Activated naive CD8-positive, alpha-beta T cell treated with anti-CD3 and anti-CD28 coated beads, Interleukin-2, amount 50 U/mL, for 24 hours (primary cell): ENCODE measurements around the gene COL2A1.
A peak's percentile ranks its signal among the peaks of the same experiment; 100 is the strongest.

Experiments
- ATAC-seq: fragments of 150-1000 bp; cut with Tn5 transposase; one replicate; pipeline ENCODE4 v1.10.0; 2021
- DNase-seq: peaks from one replicate; pipeline ENCODE4 v3.0.0; 2021
- H3K27ac Mint-ChIP-seq: one replicate; pipeline ENCODE4 v1.8.0; 2021; ENCODE audit warnings: mild to moderate bottlenecking, mixed read lengths
- H3K27me3 Mint-ChIP-seq: one replicate; pipeline ENCODE4 v1.8.0; 2021; ENCODE audit warnings: mixed read lengths
- H3K36me3 Mint-ChIP-seq: one replicate; pipeline ENCODE4 v1.8.0; 2021; ENCODE audit warnings: low read depth, mixed read lengths
- H3K4me1 Mint-ChIP-seq: one replicate; pipeline ENCODE4 v1.8.0; 2021; ENCODE audit warnings: mixed read lengths
- H3K4me3 Mint-ChIP-seq: one replicate; pipeline ENCODE4 v1.8.0; 2021; ENCODE audit warnings: mild to moderate bottlenecking, moderate library complexity, mixed read lengths
- H3K9me3 Mint-ChIP-seq: one replicate; pipeline ENCODE4 v1.8.0; 2021; ENCODE audit warnings: mixed read lengths

COL2A1 gene

DNA sequence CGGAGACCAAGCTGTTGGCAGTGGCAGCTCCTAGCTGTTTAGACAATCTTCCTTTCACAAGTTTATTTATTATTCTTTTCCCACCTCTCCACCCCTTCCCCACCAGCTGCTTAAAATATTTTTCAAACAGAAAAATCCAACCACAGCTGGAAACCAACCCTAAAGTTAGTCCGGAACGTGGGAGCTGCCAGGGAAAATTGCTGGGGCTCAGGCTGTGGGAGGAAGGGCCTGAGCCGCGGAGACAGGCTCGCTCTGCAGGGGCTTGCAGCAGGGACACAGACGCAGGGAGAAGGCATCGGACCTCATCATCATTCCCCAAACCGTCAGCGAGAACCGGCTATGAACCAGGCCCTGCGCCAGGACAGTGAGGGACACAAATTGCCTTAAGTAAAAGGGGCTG is 56.9 kb downstream of the COL2A1 start:
- DNase-seq (no peak), ATAC-seq (no peak)
- H3K4me3 Mint-ChIP-seq: no peak overlapping the region
- no peaks in the 10 kb centered on the region for H3K9me3 Mint-ChIP-seq
- peaks cover 2% of the 10 kb centered on the region for H3K4me1 Mint-ChIP-seq
- H3K27ac Mint-ChIP-seq: no peak overlapping the region
- H3K27me3 Mint-ChIP-seq: peaks cover 18% of the 10 kb centered on the region
- no peaks in the 10 kb centered on the region for H3K36me3 Mint-ChIP-seq

DNA sequence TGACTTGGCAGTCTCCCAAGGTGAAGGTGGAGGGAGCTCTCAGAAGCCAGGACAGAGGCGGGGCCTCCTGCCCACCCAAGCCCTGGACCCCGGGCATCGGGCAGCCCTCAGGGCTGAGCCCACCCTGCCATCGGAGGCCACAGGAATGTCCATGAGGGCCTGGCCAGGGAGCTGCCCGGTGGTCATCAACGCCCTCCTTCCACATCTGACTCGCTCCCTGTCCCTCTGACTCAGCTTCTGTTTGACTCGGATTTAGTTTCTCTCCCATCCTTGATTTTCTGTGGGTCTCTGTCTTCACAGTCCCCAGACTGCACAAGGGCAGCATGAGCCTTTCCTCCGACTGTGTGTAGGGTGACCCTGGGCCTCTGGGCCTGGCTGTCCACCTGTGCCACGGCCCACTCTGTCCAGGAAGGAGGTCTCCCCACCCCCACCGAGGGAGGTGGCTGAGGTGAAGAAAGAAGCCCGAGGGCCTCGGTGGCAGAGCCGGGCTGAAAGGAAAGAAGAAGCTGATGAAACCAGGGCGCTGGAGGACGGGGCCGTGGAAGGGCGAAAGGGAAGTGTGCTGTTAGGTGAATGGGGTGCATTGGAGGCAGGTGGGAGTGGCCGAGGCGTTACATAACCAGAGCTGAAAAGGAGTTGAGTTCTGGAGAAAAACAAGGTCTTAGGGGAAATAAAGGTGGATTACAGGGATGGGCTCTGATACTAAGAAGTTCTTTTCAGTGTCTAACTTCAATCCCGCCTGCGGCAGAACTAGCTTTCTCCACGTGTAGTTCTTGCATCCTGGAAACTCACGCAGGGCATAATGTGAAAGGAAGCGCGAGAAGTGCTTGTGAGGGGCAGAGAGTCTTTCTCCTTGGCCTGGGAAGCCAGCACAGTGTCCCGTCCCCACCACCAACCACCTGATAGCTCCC is 57.6 kb downstream of the COL2A1 start:
- H3K27ac Mint-ChIP-seq: no peak overlapping the region
- no peaks in the 10 kb centered on the region for H3K36me3 Mint-ChIP-seq
- H3K9me3 Mint-ChIP-seq: no peaks in the 10 kb centered on the region
- H3K4me1 Mint-ChIP-seq: peaks cover 2% of the 10 kb centered on the region
- H3K4me3 Mint-ChIP-seq: no peak overlapping the region
- ATAC-seq: no peak
- no peak for DNase-seq
- H3K27me3 Mint-ChIP-seq: peaks cover 18% of the 10 kb centered on the region

DNA sequence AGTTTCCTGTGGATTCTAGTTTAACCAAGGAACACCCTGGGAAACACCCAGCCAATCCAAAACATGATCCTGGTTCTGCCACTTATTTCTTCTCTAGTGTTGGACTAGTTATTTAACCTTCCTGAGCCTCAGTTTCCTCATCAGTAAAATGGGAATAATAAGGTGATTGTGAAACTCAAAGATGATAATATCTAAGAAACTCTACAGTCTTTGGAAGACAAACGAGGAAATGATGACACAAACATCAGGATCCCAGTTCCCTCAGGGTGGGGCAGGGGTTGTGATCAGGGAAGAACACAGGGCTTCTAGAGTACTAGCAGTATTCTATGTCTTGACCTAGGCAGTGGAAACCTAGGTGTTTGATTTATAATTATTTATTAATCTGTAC is 58.9 kb downstream of the COL2A1 start:
- Mint-ChIP-seq H3K4me3 (no peak overlapping the region), H3K36me3 (no peaks in the 10 kb centered on the region), H3K9me3 (no peaks in the 10 kb centered on the region), H3K27me3 (peaks cover 29% of the 10 kb centered on the region), H3K27ac (no peak overlapping the region), H3K4me1 (peaks cover 9% of the 10 kb centered on the region)
- ATAC-seq (no peak), DNase-seq (no peak)

DNA sequence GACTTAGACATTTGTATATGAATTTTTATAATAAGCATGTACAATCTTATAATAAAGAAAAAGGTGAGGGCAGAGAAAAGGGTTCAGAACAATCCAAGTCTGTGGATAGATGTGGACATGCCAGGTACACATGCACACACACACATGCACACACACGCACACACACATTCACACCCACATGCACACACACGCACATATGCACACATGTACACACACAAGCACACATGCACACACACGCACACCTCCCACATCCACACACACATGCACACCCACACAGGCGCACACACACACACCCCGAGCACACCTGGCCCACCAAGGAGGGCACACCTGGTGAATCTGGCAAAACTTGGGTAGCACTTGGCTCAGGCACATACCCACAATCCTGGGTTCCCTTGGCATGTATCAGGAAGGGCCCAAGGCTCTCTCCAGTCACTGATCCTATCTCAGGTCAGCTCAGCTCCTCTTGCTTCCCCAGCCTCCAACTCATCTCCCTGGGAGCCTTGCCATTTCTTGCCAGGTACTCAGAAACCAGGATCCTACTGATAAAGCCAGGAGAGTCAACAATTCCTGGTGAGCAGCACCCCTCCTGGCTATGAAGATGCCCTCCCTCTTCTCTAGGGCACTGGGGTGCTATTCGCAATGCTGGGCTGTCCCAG is 59.5 kb downstream of the COL2A1 start:
- no peak overlapping the region for H3K27ac Mint-ChIP-seq
- ATAC-seq: no peak

DNA sequence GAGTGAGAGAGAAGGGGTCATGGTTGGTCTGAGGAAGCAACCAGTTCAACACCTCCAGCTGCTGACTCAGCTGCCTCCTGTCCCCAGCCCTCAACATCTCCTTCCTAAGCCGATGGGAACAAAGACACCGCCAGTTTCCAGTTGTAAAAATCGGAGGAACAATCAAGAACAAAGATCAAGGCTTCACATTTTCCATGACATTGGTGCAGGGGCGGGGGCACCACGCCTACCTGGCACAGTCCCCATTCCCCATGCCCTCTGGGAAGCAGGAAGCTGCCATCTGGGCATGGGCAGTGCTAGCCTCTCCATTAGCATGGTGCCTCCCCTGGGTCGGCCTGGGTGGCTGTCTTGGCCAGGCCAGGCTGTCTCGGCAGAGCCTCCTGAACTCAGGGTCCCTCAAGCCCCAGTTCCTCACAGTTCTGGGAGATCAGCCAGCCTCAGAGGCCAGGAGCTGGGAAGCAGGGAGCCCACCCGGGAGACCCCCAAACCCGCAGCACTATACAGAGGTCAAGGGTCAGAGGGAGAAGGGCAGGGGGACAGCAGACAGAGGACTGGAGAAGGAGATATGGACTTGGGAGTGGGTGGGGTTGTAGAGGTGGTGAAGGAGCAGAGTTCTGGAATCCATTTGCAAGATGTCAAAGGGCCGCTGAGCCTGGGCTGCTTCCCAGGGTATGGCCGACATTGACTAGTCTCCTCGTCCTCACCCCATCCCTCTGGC is 60.5 kb downstream of the COL2A1 start:
- peaks cover 29% of the 10 kb centered on the region for H3K27me3 Mint-ChIP-seq

More for the DNA sequence above, 59.5 kb downstream of the COL2A1 start:
- Mint-ChIP-seq H3K4me3 (no peak overlapping the region), H3K4me1 (peaks cover 9% of the 10 kb centered on the region), H3K9me3 (no peaks in the 10 kb centered on the region), H3K36me3 (no peaks in the 10 kb centered on the region), H3K27me3 (peaks cover 29% of the 10 kb centered on the region)
- DNase-seq: no peak

DNA sequence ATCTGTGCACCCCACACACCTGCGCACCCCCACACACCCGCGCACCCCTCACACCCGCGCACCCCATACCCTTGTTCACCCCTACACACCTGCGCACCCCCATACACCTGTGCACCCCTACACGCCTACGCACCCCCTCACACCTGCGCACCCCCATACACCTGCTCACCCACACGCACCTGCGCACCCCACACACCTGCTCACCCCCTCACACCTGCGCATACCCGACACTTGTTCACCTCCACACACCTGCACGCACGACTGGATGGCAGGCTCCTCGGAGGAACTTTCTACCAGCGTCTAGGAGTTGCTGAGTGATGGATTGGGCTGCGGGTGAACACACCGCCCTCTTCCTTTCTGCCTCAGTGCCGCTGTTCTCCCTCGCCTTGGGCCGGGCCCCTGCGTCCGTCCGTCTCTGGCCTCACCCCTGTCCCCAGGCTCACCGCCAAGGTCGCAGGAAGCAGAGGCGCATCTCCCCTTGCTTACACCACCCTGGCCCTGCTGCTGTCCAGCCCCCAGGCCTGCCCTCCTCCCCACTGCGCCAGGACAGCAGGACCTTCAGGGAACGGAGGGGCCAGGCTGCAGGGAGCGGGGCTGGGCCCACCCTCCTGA is 61.6 kb downstream of the COL2A1 start:
- H3K9me3 Mint-ChIP-seq: no peaks in the 10 kb centered on the region
- H3K4me1 Mint-ChIP-seq: peaks cover 9% of the 10 kb centered on the region
- DNase-seq (no peak), ATAC-seq (no peak)
- H3K27me3 Mint-ChIP-seq: peaks cover 29% of the 10 kb centered on the region
- no peak overlapping the region for H3K27ac Mint-ChIP-seq
- no peak overlapping the region for H3K4me3 Mint-ChIP-seq
- H3K36me3 Mint-ChIP-seq: no peaks in the 10 kb centered on the region

More for the DNA sequence above, 60.5 kb downstream of the COL2A1 start:
- DNase-seq (no peak), ATAC-seq (no peak)
- Mint-ChIP-seq H3K27ac (no peak overlapping the region), H3K9me3 (no peaks in the 10 kb centered on the region), H3K36me3 (no peaks in the 10 kb centered on the region), H3K4me3 (no peak overlapping the region), H3K4me1 (peaks cover 9% of the 10 kb centered on the region)

DNA sequence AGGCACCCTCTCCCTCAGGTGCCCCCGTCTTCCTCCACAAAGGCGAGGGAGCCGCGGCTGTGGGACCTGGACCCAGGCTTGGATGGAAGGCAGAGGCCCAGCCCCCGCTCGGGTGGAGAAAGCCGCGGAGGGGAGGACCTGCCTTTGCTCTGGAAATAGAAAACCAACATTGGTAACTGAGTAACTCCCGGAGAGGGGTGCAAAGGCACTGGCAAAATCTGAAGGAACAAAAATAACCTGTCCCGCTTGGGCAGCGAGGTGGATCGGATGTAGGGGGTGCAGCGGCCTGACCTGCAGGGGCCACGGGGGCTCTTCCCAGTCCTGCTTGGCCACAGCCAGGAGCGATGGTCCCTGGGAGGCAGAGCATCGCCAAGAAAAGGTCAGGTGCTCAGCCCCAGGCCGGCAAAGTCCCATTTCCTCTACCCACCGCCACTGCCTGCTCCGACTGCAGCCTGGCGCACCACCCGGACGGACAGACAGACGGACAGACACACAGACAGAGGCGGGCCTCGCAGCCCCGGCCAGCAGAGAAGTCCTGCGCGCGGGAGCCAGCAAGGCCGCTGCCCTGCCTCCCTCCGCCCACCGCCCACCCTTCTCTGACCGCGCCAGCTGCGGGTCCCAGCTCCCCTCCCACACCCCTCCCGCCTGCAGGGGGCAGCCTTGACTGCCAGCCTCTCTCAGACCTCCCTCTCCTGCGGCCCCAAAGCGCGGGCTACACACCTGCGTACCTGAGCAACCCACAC is 62.2 kb downstream of the COL2A1 start:
- peaks cover 9% of the 10 kb centered on the region for H3K4me1 Mint-ChIP-seq
- no peak overlapping the region for H3K4me3 Mint-ChIP-seq
- ATAC-seq: peak; percentile 49

DNA sequence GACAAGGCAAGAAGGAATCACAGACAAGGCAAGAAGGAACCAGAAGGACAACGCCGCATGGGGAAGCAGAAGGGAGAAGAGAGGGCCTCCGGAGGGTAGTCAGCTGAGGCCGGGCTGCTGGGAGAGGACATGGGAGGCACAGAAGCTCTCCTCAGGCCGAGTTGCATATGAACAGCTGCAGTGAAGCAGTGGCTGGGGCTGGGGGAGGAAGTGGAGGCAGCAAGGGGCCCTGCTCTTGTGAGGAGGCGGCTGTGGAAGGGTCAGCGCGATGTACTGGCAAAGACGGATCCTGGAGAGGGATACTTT is 62.8 kb downstream of the COL2A1 start:
- no peak overlapping the region for H3K4me3 Mint-ChIP-seq
- H3K27ac Mint-ChIP-seq: no peak overlapping the region
- peaks cover 7% of the 10 kb centered on the region for H3K4me1 Mint-ChIP-seq
- no peaks in the 10 kb centered on the region for H3K36me3 Mint-ChIP-seq
- peaks cover 22% of the 10 kb centered on the region for H3K27me3 Mint-ChIP-seq
- ATAC-seq: no peak
- DNase-seq: no peak
- H3K9me3 Mint-ChIP-seq: no peaks in the 10 kb centered on the region

More for the DNA sequence above, 62.2 kb downstream of the COL2A1 start:
- Mint-ChIP-seq H3K27me3 (peaks cover 28% of the 10 kb centered on the region), H3K27ac (no peak overlapping the region), H3K36me3 (no peaks in the 10 kb centered on the region), H3K9me3 (no peaks in the 10 kb centered on the region)
- peak; percentile 68 for DNase-seq

DNA sequence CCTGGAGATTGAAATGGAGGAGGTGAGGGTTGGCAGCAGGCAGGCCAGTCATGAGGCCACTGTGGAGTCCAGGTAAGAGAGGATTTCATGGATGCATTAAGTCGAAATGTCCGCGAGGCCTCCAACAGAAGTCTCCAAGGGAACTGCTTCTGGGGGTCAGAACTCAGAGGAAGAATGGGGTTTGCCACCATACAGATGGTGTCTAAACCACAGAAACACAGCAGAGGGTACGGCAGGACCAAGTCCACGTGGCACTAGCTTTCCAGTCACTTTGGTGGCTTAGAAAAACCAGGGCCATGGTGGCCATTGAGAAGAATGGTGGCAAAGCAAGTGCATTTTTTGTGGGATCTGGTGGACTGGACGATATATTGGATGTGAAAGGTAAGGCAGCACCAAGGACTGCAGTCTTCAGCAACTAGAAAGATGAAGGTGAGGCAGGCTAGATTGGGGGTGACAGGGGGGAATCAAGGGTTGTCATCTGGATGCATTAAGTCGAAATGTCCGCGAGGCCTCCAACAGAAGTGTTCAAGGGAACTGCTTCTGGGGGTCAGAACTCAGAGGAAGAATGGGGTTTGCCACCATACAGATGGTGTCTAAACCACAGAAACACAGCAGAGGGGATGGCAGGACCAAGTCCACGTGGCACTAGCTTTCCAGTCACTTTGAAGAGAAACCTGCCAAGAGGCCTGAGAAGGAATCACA is 63.4 kb downstream of the COL2A1 start:
- H3K4me3 Mint-ChIP-seq: no peak overlapping the region
- no peaks in the 10 kb centered on the region for H3K9me3 Mint-ChIP-seq
- H3K36me3 Mint-ChIP-seq: no peaks in the 10 kb centered on the region
- H3K27ac Mint-ChIP-seq: no peak overlapping the region
- ATAC-seq: no peak
- DNase-seq: no peak
- H3K27me3 Mint-ChIP-seq: peaks cover 22% of the 10 kb centered on the region
- peaks cover 7% of the 10 kb centered on the region for H3K4me1 Mint-ChIP-seq

DNA sequence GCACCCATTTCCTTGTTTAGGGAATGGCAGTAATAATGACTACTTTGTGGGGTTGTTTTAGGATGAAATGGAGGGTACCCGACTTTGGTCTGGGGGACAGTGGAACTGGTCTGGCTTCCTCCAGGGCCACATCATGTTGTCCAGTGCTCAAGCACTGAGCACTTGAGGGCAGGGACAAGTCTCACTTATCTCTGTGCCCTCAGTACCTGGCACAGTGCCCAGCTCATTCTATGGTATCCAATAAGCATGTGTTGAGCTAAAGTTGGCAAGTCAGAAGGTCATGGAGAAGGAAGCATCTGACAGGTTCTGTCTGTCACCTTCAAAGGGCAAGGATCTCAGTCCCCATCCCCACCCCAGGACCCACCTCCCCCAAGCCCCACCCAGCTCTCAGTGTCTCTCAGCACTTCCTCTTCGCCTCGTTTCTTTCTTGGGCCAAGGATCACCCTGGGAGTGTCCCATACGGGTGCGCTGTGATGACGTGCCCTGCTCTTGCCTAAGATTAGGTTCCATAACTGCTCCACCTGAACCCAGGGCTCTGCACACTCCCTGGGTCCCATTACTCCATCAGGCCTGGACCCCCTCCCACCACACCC is 65.2 kb downstream of the COL2A1 start:
- no peak overlapping the region for H3K27ac Mint-ChIP-seq

DNA sequence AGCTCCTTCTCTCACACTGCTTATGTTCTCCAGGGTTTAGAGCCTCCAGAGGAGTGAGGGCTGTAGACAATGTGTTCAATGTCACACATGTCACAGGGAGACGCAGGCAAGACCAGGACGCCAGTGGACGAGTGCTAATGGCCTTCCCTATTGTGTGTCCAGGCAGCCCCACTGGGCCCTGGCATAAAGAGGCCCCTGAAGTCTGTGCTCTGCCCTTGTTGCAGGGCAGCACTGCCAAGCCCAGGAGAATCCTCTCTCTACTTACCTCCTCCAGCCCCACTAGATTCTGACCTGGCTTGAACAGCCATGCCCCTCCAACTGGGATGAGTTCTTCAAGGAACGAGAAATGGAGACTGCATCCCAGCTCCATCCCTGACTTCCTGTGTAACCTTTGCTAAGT is 65.7 kb downstream of the COL2A1 start:
- Mint-ChIP-seq H3K27me3 (peaks cover 15% of the 10 kb centered on the region), H3K9me3 (no peaks in the 10 kb centered on the region), H3K27ac (no peak overlapping the region), H3K4me1 (peaks cover 7% of the 10 kb centered on the region), H3K4me3 (no peak overlapping the region), H3K36me3 (no peaks in the 10 kb centered on the region)
- DNase-seq (no peak), ATAC-seq (no peak)

More for the DNA sequence above, 65.2 kb downstream of the COL2A1 start:
- H3K27me3 Mint-ChIP-seq: peaks cover 15% of the 10 kb centered on the region
- no peaks in the 10 kb centered on the region for H3K36me3 Mint-ChIP-seq
- peaks cover 7% of the 10 kb centered on the region for H3K4me1 Mint-ChIP-seq
- DNase-seq (no peak), ATAC-seq (no peak)
- no peaks in the 10 kb centered on the region for H3K9me3 Mint-ChIP-seq
- H3K4me3 Mint-ChIP-seq: no peak overlapping the region

DNA sequence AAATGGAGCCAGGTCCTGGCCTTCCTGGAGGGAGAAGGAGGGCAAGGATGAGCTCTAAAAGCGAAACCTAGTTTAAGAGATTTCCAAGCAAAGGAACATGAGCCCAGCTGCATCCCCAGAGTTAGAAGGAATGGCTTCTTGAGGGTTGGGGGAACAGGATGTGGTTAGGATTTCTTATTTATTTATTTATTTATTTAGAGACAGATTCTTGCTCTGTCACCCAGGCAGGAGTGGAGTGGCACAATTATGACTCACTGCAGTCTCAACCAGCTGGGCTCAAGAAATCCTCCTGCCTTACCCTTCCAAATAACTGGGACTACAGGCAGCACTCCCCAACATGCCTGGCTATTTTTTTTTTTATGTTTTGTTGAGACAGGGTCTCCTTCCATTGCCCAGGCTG is 66.2 kb downstream of the COL2A1 start:
- Mint-ChIP-seq H3K27me3 (peaks cover 13% of the 10 kb centered on the region), H3K36me3 (no peaks in the 10 kb centered on the region), H3K4me1 (peaks cover 7% of the 10 kb centered on the region), H3K4me3 (no peak overlapping the region), H3K27ac (no peak overlapping the region), H3K9me3 (no peaks in the 10 kb centered on the region)
- DNase-seq (no peak), ATAC-seq (no peak)

DNA sequence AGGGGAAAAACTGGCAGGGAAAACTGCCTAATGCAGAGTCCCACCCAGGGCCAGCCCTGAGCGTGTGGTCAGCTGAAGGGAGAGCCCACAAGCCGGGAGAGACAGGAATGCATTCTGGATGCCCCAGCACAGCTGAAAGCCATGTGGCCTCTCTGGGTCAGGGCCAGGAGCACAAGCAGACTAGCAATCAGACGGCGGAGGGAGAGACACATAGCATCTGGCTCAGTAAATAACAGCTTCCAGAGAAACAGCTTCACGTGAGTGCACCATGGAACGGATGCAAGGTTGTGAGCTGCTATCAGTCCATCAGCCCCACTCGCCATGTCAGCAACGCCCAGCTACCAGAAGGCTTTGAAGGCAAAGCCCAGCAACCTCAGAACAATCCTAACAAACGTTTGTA is 69.1 kb downstream of the COL2A1 start:
- no peak for DNase-seq
- no peaks in the 10 kb centered on the region for H3K9me3 Mint-ChIP-seq
- H3K27ac Mint-ChIP-seq: no peak overlapping the region
- peaks cover 14% of the 10 kb centered on the region for H3K27me3 Mint-ChIP-seq
- no peak overlapping the region for H3K4me3 Mint-ChIP-seq
- ATAC-seq: no peak
- H3K36me3 Mint-ChIP-seq: no peaks in the 10 kb centered on the region
- no peaks in the 10 kb centered on the region for H3K4me1 Mint-ChIP-seq
